GM12873 (cell line): Measurements from ENCODE around the gene JADE3.
A peak's percentile ranks its signal among the peaks of the same experiment; 100 is the strongest.

Source experiments
- CTCF ChIP-seq: IDR thresholded peaks from 2 replicates; pipeline ENCODE4 v1.5.1; 2012; ENCODE audit warnings: low read depth, mild to moderate bottlenecking, moderate library complexity, low read length, control low read depth; ENCODE audit not compliant: insufficient read depth; ENCODE audit errors: missing control alignments

The JADE3 gene

GRCh38 chrX:46882266-46882665 lies 30.0 kb upstream of the JADE3 start:
- no peak for TF ChIP-seq CTCF

- TF ChIP-seq CTCF = no peak
These were observed 27.4 kb upstream of the JADE3 start for GRCh38 chrX:46884799-46885198.

GRCh38 chrX:46898207-46898606 lies 14.0 kb upstream of the JADE3 start:
- no peak for TF ChIP-seq CTCF

GRCh38 chrX:46903458-46904242 lies 8.6 kb upstream of the JADE3 start:
- TF ChIP-seq CTCF = peak; percentile 68

- no peak for TF ChIP-seq CTCF
These were observed 7.6 kb upstream of the JADE3 start for GRCh38 chrX:46904626-46905025.

- no peak for TF ChIP-seq CTCF
These were observed 1.8 kb upstream of the JADE3 start for GRCh38 chrX:46910415-46910814.

- TF ChIP-seq CTCF = peak; percentile 48
These were observed 626 bp downstream of the JADE3 start for GRCh38 chrX:46912603-46913491.
